Measurements from ENCODE around the gene NAA10.

NAA10 gene

GRCh38 chrX:153944140-153944799 lies 9.4 kb upstream of the NAA10 start, which contains the start of gene RENBP:
Gene RENBP, minus strand, starts transcription at chrX:153944643. Its CDS starts 33 bp downstream, at chrX:153944610.
- H3K4me3 ChIP-seq (ENCODE audit: control insufficient read depth, low read depth, low read length), result no peak within 1 kb of the TSS
- DNase-seq (ENCODE audit: low read depth), result no peak
- TF ChIP-seq CTCF (conservative IDR thresholded peaks at IDR 0.05; ENCODE audit: control insufficient read depth, insufficient read depth, low read depth, low read length), result no peak

DNA sequence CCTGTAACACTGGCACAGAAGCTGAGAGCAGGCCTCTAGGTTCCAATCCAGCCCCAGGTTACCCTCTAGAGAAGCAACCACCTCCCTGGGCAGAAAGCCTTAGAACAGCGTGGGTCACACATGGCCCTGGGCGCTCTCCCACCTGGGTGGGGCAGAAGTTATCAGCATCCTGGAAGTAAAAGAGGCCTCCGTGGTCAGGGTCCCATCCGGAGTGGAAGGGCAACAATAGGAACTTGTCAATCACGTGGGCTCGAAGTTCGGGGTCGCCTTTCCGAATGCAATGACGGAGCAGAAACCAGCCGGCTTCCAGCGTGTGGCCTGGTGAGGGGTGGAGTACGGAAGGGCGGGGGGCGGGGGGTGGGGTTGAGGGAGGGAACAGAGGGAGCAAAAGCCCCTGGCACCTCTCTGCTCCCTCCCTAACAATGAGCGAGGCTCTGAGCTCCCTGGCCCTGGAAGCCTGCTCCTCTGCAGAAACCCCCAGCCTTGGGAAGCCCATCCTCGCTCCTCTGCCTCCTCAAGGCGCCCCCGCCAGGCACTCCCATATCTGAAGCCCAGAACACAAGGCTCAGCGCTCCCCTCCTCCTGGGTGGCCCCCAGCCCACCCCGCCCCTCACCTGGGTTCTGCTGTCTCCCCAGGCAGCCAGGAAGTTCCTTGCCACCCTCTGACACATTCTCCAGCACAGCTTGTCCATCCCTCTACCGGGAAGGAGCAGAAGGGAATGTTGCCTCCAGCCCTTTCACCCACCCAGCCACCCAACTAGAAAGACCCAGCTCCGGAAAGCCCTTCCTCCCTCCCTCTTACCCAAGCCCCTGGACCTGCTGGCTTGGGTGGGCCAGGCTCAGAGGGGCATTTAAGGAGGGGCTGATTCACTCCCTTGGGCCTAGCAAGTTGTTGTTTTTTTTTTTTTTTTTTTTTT lies 6.8 kb upstream of the NAA10 start:
- TF ChIP-seq CTCF (conservative IDR thresholded peaks at IDR 0.05; ENCODE audit: control insufficient read depth, insufficient read depth, low read depth, low read length), result no peak
- DNase-seq (ENCODE audit: low read depth), result no peak
- no peak overlapping the region for H3K4me3 ChIP-seq (ENCODE audit: control insufficient read depth, low read depth, low read length)

- no peak overlapping the region for H3K4me3 ChIP-seq (ENCODE audit: control insufficient read depth, low read depth, low read length)
- no peak for TF ChIP-seq CTCF (conservative IDR thresholded peaks at IDR 0.05; ENCODE audit: control insufficient read depth, insufficient read depth, low read depth, low read length)
- DNase-seq (ENCODE audit: low read depth), result no peak
These were observed 4.7 kb upstream of the NAA10 start for GRCh38 chrX:153939573-153939972.

GRCh38 chrX:153938226-153938786 lies 3.5 kb upstream of the NAA10 start:
- TF ChIP-seq CTCF (conservative IDR thresholded peaks at IDR 0.05; ENCODE audit: control insufficient read depth, insufficient read depth, low read depth, low read length), result peak; percentile 4
- DNase-seq (ENCODE audit: low read depth), result no peak
- no peak overlapping the region for H3K4me3 ChIP-seq (ENCODE audit: control insufficient read depth, low read depth, low read length)

- DNase-seq (ENCODE audit: low read depth), result no peak
- H3K4me3 ChIP-seq (ENCODE audit: control insufficient read depth, low read depth, low read length), result no peak overlapping the region
- TF ChIP-seq CTCF (conservative IDR thresholded peaks at IDR 0.05; ENCODE audit: control insufficient read depth, insufficient read depth, low read depth, low read length), result no peak
These were observed 2.2 kb upstream of the NAA10 start for GRCh38 chrX:153937056-153937455.

GRCh38 chrX:153935326-153935851 lies 552 bp upstream of the NAA10 start:
- no peak for DNase-seq (ENCODE audit: low read depth)
- peak overlapping the region; percentile 37 for H3K4me3 ChIP-seq (ENCODE audit: control insufficient read depth, low read depth, low read length)
- no peak for TF ChIP-seq CTCF (conservative IDR thresholded peaks at IDR 0.05; ENCODE audit: control insufficient read depth, insufficient read depth, low read depth, low read length)
